Type B pancreatic cell (in vitro differentiated cells): ENCODE measurements around the gene FAM174C. TPM values are rescaled to one million over a fixed set of nuclear protein-coding genes. Genes with fewer than 3 reads are reported as not detected.

ENCODE experiments used
- DNase-seq: peaks from one replicate; pipeline ENCODE4 v3.0.0; 2021; ENCODE audit warnings: mixed read lengths; ENCODE audit not compliant: unreplicated experiment; ENCODE audit errors: extremely low spot score
- H3K27ac Mint-ChIP-seq: 2 replicates; pipeline ENCODE4 v1.8.0; 2021; ENCODE audit warnings: mild to moderate bottlenecking, mixed read lengths
- H3K27me3 Mint-ChIP-seq: 2 replicates; pipeline ENCODE4 v1.8.0; 2021; ENCODE audit warnings: mixed read lengths
- H3K36me3 Mint-ChIP-seq: 2 replicates; pipeline ENCODE4 v1.8.0; 2021; ENCODE audit warnings: mixed read lengths
- H3K4me1 Mint-ChIP-seq: one replicate; pipeline ENCODE4 v1.8.0; 2021; ENCODE audit warnings: mixed read lengths; ENCODE audit not compliant: unreplicated experiment
- H3K4me3 Mint-ChIP-seq: 2 replicates; pipeline ENCODE4 v1.8.0; 2021; ENCODE audit warnings: mild to moderate bottlenecking, mixed read lengths
- H3K9me3 Mint-ChIP-seq: 2 replicates; pipeline ENCODE4 v1.8.0; 2021; ENCODE audit warnings: mixed read lengths
- total RNA-seq: library from RNA; stranded (reverse); gene quantifications from 2 replicates; pipeline ENCODE4 v1.2.1, GENCODE V29; 2021; ENCODE audit warnings: low replicate concordance
- TF ChIP-seq, protein P1 (sequence below): fragments of 200-600 bp; sonication (generic); conservative IDR thresholded peaks from 2 replicates; pipeline ENCODE4 v1.5.0; 2021; ENCODE audit warnings: antibody characterized with exemption, mild to moderate bottlenecking

The FAM174C gene
- total RNA-seq, 1 donor from 2014 or later, result 30.6 TPM

DNA sequence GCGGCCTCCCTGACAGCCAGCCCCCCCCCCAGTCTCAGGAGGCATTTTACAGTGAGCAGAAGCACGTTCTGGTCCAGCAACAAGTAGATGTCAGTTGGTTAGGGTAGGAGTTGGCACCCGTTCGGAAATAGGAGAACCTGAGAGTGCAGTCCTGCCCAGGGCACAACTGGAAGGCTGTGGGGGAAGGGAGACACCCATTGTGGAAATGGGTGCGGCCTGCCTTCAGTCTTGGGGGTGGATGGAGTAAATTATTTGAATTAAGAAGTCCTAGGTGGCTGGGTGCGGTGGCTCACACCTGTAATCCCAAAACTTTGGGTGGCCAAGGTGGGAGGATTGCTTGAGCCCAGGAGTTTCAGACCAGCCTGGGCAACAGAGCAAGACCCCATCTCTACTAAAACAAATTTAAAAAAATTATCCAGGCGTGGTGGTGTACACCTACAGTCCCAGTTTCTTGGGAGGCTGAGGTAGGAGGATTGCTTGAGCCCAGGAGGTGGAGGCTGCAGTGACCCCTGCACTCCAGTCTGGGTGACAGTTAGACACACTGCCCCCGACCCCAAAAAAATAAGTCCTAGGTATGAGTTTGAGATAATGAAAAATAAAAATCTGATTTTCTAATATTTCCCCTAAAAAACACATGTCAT, 5.0 kb upstream of the FAM174C start:
- peak overlapping the region; percentile 89 for H3K4me3 Mint-ChIP-seq
- H3K9me3 Mint-ChIP-seq, result no peaks in the 10 kb centered on the region
- peaks cover 33% of the 10 kb centered on the region for H3K4me1 Mint-ChIP-seq
- H3K36me3 Mint-ChIP-seq, result peaks cover 17% of the 10 kb centered on the region
- DNase-seq, result no peak
- peaks cover 3% of the 10 kb centered on the region for H3K27me3 Mint-ChIP-seq
- TF ChIP-seq, protein P1, sequence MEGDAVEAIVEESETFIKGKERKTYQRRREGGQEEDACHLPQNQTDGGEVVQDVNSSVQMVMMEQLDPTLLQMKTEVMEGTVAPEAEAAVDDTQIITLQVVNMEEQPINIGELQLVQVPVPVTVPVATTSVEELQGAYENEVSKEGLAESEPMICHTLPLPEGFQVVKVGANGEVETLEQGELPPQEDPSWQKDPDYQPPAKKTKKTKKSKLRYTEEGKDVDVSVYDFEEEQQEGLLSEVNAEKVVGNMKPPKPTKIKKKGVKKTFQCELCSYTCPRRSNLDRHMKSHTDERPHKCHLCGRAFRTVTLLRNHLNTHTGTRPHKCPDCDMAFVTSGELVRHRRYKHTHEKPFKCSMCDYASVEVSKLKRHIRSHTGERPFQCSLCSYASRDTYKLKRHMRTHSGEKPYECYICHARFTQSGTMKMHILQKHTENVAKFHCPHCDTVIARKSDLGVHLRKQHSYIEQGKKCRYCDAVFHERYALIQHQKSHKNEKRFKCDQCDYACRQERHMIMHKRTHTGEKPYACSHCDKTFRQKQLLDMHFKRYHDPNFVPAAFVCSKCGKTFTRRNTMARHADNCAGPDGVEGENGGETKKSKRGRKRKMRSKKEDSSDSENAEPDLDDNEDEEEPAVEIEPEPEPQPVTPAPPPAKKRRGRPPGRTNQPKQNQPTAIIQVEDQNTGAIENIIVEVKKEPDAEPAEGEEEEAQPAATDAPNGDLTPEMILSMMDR, result no peak
- peak overlapping the region; percentile 90 for H3K27ac Mint-ChIP-seq

GRCh38 chr19:1270854-1271527, 4.3 kb upstream of the FAM174C start:
- TF ChIP-seq, protein P1, result no peak
- peak overlapping the region; percentile 90 for H3K27ac Mint-ChIP-seq
- peaks cover 17% of the 10 kb centered on the region for H3K36me3 Mint-ChIP-seq
- H3K4me3 Mint-ChIP-seq, result peak overlapping the region; percentile 89
- no peaks in the 10 kb centered on the region for H3K9me3 Mint-ChIP-seq
- peaks cover 32% of the 10 kb centered on the region for H3K4me1 Mint-ChIP-seq
- peaks cover 3% of the 10 kb centered on the region for H3K27me3 Mint-ChIP-seq
- no peak for DNase-seq

- H3K4me3 Mint-ChIP-seq, result peak overlapping the region; percentile 89
- no peak for DNase-seq
- peak overlapping the region; percentile 90 for H3K27ac Mint-ChIP-seq
- no peaks in the 10 kb centered on the region for H3K9me3 Mint-ChIP-seq
- TF ChIP-seq, protein P1, result no peak
- H3K36me3 Mint-ChIP-seq, result peaks cover 17% of the 10 kb centered on the region
- H3K4me1 Mint-ChIP-seq, result peaks cover 34% of the 10 kb centered on the region
- peaks cover 3% of the 10 kb centered on the region for H3K27me3 Mint-ChIP-seq
Measured at GRCh38 chr19:1271528-1272422, 3.6 kb upstream of the FAM174C start.

GRCh38 chr19:1272423-1273262, 2.7 kb upstream of the FAM174C start:
- H3K27ac Mint-ChIP-seq, result peak overlapping the region; percentile 72
- peak overlapping the region; percentile 76 for H3K4me3 Mint-ChIP-seq
- H3K4me1 Mint-ChIP-seq, result peaks cover 32% of the 10 kb centered on the region
- H3K9me3 Mint-ChIP-seq, result no peaks in the 10 kb centered on the region
- H3K36me3 Mint-ChIP-seq, result peaks cover 17% of the 10 kb centered on the region
- TF ChIP-seq, protein P1, result no peak
- no peaks in the 10 kb centered on the region for H3K27me3 Mint-ChIP-seq
- no peak for DNase-seq
